ENCODE data around the gene RNF169. TPM values are rescaled to one million over a fixed set of nuclear protein-coding genes. Genes with fewer than 3 reads are reported as not detected.

Gene RNF169
- total and polyA plus RNA-seq, 2 experiments from 2014 or later, result 0.78 to 16.5 TPM

DNA sequence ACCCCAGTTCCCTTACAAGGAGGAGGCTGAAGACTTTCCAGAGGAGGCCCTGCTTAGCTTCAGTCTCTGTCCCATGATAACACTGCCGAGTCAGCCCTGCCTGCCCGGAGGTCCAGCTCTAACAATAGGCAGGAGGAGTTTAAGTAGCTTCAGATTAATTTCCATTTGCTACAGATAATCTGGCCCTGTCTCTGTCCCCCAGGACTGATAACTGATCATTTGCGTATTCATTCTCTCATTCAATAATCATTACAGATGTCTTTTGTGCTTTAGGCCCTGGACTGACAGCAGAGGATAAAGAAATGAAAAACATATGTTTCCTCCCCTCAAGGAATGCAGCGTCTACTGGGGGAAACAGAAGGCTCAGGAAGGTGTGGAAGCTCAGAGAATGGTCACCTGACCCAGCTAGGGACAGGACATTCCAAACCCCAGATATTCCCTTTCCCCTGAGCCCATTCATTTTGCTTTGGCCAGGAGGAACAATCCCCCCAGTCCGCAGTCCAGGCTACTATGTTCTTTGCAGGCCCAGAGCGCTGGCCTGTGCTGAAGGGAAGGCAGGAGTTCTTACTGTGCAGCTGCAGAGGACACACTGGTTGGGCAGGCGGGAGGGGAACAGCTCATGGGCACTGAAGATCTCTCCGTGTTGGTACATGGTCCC, 38.2 kb upstream of the RNF169 start:
- no peaks in the 10 kb centered on the region for H3K9me3 Mint-ChIP-seq
- Histone ChIP-seq H3K36me3 (ENCODE audit: insufficient read depth) (no peaks in the 10 kb centered on the region), H3F3A (replicated peaks; ENCODE audit: low read depth) (no peaks in the 10 kb centered on the region), H2AFZ (peak overlapping the region; percentile 91), H3K9me2 (ENCODE audit: insufficient read depth) (no peaks in the 10 kb centered on the region), H3K4me1 (ENCODE audit: insufficient read depth) (peaks cover 7% of the 10 kb centered on the region; the same call in 1 of the 2 replicates), H3K27ac (ENCODE audit: low read depth) (no peak overlapping the region), H3K79me2 (replicated peaks; ENCODE audit: insufficient read depth) (no peaks in the 10 kb centered on the region), H4K20me1 (replicated peaks; ENCODE audit: insufficient read depth) (no peaks in the 10 kb centered on the region), H3K27me3 (ENCODE audit: insufficient read depth) (no peaks in the 10 kb centered on the region), H3K4me2 (no peak overlapping the region), H3K4me3 (no peak overlapping the region)
- no peak overlapping the region for H3K4me3 Mint-ChIP-seq
- no peak for TF ChIP-seq ZNF114 (CRISPR knock-in tag; IDR thresholded peaks at IDR 0.05)
- TF ChIP-seq, protein P1, sequence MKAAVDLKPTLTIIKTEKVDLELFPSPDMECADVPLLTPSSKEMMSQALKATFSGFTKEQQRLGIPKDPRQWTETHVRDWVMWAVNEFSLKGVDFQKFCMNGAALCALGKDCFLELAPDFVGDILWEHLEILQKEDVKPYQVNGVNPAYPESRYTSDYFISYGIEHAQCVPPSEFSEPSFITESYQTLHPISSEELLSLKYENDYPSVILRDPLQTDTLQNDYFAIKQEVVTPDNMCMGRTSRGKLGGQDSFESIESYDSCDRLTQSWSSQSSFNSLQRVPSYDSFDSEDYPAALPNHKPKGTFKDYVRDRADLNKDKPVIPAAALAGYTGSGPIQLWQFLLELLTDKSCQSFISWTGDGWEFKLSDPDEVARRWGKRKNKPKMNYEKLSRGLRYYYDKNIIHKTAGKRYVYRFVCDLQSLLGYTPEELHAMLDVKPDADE (IDR thresholded peaks at IDR 0.05), result no peak
- TF ChIP-seq STAT1 (IDR thresholded peaks at IDR 0.05; ENCODE audit: unreplicated experiment), result no peak
- TF ChIP-seq, protein P2, sequence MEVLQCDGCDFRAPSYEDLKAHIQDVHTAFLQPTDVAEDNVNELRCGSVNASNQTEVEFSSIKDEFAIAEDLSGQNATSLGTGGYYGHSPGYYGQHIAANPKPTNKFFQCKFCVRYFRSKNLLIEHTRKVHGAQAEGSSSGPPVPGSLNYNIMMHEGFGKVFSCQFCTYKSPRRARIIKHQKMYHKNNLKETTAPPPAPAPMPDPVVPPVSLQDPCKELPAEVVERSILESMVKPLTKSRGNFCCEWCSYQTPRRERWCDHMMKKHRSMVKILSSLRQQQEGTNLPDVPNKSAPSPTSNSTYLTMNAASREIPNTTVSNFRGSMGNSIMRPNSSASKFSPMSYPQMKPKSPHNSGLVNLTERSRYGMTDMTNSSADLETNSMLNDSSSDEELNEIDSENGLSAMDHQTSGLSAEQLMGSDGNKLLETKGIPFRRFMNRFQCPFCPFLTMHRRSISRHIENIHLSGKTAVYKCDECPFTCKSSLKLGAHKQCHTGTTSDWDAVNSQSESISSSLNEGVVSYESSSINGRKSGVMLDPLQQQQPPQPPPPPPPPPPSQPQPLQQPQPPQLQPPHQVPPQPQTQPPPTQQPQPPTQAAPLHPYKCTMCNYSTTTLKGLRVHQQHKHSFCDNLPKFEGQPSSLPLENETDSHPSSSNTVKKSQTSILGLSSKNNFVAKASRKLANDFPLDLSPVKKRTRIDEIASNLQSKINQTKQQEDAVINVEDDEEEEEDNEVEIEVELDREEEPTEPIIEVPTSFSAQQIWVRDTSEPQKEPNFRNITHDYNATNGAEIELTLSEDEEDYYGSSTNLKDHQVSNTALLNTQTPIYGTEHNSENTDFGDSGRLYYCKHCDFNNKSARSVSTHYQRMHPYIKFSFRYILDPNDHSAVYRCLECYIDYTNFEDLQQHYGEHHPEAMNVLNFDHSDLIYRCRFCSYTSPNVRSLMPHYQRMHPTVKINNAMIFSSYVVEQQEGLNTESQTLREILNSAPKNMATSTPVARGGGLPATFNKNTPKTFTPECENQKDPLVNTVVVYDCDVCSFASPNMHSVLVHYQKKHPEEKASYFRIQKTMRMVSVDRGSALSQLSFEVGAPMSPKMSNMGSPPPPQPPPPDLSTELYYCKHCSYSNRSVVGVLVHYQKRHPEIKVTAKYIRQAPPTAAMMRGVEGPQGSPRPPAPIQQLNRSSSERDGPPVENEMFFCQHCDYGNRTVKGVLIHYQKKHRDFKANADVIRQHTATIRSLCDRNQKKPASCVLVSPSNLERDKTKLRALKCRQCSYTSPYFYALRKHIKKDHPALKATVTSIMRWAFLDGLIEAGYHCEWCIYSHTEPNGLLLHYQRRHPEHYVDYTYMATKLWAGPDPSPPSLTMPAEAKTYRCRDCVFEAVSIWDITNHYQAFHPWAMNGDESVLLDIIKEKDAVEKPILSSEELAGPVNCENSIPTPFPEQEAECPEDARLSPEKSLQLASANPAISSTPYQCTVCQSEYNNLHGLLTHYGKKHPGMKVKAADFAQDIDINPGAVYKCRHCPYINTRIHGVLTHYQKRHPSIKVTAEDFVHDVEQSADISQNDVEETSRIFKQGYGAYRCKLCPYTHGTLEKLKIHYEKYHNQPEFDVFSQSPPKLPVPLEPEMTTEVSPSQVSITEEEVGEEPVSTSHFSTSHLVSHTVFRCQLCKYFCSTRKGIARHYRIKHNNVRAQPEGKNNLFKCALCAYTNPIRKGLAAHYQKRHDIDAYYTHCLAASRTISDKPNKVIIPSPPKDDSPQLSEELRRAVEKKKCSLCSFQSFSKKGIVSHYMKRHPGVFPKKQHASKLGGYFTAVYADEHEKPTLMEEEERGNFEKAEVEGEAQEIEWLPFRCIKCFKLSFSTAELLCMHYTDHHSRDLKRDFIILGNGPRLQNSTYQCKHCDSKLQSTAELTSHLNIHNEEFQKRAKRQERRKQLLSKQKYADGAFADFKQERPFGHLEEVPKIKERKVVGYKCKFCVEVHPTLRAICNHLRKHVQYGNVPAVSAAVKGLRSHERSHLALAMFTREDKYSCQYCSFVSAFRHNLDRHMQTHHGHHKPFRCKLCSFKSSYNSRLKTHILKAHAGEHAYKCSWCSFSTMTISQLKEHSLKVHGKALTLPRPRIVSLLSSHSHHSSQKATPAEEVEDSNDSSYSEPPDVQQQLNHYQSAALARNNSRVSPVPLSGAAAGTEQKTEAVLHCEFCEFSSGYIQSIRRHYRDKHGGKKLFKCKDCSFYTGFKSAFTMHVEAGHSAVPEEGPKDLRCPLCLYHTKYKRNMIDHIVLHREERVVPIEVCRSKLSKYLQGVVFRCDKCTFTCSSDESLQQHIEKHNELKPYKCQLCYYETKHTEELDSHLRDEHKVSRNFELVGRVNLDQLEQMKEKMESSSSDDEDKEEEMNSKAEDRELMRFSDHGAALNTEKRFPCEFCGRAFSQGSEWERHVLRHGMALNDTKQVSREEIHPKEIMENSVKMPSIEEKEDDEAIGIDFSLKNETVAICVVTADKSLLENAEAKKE (CRISPR knock-in tag; IDR thresholded peaks at IDR 0.05), result no peak
- no peak for TF ChIP-seq POLR2AphosphoS5 (IDR thresholded peaks at IDR 0.05; ENCODE audit: low read depth)
- peak overlapping the region; percentile 26 for H3K27ac Mint-ChIP-seq
- no peaks in the 10 kb centered on the region for H3K36me3 Mint-ChIP-seq (ENCODE audit: low read depth)
- peaks cover 11% of the 10 kb centered on the region for H3K4me1 Mint-ChIP-seq
- peak; percentile 25 for DNase-seq (ENCODE audit: low spot score)
- ATAC-seq, result peak; percentile 52
- H3K27me3 Mint-ChIP-seq (ENCODE audit: insufficient read depth, low read depth, poor library complexity), result peaks cover 19% of the 10 kb centered on the region

Data from GM23338 (cell line).